NCI-H748 (cell line): ENCODE results near the gene GAS2.

Experiments
- DNase-seq: peaks from one replicate; lab custom pipeline; 2025; ENCODE audit not compliant: unreplicated experiment; lab: John Stamatoyannopoulos, UW

The GAS2 gene

GRCh38 chr11:22785251-22785650 is 118.8 kb downstream of the GAS2 start:
- DNase-seq = no peak

GRCh38 chr11:22786475-22786874 is 120.1 kb downstream of the GAS2 start:
- no peak for DNase-seq

- no peak for DNase-seq
Observed at GRCh38 chr11:22787055-22787454, 120.6 kb downstream of the GAS2 start.

GRCh38 chr11:22787551-22788162 is 121.2 kb downstream of the GAS2 start:
- DNase-seq = peak; percentile 62

GRCh38 chr11:22792497-22792896 is 126.1 kb downstream of the GAS2 start:
- DNase-seq = peak; percentile 12

GRCh38 chr11:22795914-22796313 is 129.5 kb downstream of the GAS2 start:
- DNase-seq = no peak

GRCh38 chr11:22797047-22797446 is 130.6 kb downstream of the GAS2 start:
- no peak for DNase-seq

GRCh38 chr11:22798901-22799300 is 132.5 kb downstream of the GAS2 start:
- no peak for DNase-seq

- DNase-seq = no peak
Observed at GRCh38 chr11:22800482-22800881, 134.1 kb downstream of the GAS2 start.

GRCh38 chr11:22802861-22803260 is 136.4 kb downstream of the GAS2 start:
- DNase-seq = no peak

- DNase-seq = no peak
Observed at GRCh38 chr11:22807391-22807790, 141.0 kb downstream of the GAS2 start.

GRCh38 chr11:22807855-22808570 is 141.6 kb downstream of the GAS2 start:
- no peak for DNase-seq

GRCh38 chr11:22808571-22809197 is 142.3 kb downstream of the GAS2 start:
- DNase-seq = no peak

- DNase-seq = no peak
Observed at GRCh38 chr11:22809893-22810292, 143.5 kb downstream of the GAS2 start.

GRCh38 chr11:22822203-22822602 is 155.8 kb downstream of the GAS2 start:
- DNase-seq = no peak

- peak; percentile 28 for DNase-seq
Observed at GRCh38 chr11:22828373-22828772, 162.0 kb downstream of the GAS2 start.

GRCh38 chr11:22829231-22830081 is 163.0 kb downstream of the GAS2 start, which contains the start of gene SVIP:
TSS of gene SVIP (minus strand) at chr11:22829801. CDS start at chr11:22829748, 53 bp downstream.
- peak; percentile 95 for DNase-seq

GRCh38 chr11:22830082-22830414 is 163.6 kb downstream of the GAS2 start:
- no peak for DNase-seq

- no peak for DNase-seq
Observed at GRCh38 chr11:22832315-22833015, 166.1 kb downstream of the GAS2 start.

GRCh38 chr11:22846726-22847125 is 180.3 kb downstream of the GAS2 start:
- DNase-seq = no peak

GRCh38 chr11:22851477-22851876 is 185.1 kb downstream of the GAS2 start:
- DNase-seq = no peak
